Activated CD4-positive, alpha-beta T cell treated with anti-CD3 and anti-CD28 coated beads for 48 hours (primary cell): ENCODE data around the gene NRCAM.

ENCODE experiments used
- DNase-seq: peaks from one replicate; pipeline ENCODE4 v3.0.0-alpha.2; 2020

Gene NRCAM

DNA sequence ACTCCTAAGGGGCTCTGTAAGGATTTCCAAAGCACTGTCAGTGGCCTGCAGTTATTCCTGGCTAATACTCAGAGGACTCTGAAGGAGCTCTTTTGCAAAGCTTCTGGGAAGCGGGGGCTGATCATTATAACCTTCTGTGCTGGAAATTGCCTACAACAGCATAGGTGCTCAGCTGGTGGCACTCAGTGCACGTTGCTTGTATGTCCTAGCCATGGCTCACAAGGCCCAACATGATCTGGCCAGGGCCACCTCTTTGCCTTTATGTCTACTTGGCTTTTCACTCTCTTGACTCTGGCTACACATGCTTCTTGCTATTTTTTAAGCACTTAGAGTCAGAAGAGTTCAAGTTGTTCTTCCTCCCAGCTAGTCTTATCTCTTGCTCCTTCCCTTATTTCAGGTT is 343.6 kb downstream of the NRCAM start:
- no peak for DNase-seq

DNA sequence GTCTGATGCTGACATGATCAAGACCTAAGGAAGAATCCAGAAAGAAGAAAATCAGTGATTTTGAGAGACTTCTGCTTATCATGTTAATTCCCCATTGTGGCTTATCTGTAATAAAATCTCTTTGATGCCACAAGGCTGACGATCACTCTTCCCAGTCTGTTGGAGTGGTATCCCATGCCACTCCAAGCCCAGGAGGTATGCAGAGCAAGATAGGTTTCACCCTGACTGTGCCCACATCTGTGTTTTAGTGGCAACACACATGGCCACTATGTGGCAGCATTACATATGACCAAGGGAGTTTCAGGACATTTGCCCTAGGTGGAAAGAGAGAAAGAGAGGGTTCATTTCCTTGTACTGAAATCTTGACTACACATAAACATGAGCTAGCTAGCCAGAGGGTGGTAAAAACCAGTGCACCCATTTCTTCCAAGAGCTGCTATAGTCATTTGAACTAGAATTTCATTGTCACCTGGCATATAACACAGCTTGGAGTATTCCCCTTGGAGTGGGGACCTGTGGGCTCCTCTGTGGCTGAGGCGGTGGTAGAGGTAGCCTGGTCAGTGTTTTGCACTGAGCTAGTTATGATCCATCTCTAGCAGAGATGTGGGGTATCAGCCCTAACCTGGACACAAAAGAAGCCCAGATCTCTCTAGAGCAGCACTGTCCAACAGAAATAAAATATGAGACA is 346.9 kb downstream of the NRCAM start:
- DNase-seq: peak; percentile 10

DNA sequence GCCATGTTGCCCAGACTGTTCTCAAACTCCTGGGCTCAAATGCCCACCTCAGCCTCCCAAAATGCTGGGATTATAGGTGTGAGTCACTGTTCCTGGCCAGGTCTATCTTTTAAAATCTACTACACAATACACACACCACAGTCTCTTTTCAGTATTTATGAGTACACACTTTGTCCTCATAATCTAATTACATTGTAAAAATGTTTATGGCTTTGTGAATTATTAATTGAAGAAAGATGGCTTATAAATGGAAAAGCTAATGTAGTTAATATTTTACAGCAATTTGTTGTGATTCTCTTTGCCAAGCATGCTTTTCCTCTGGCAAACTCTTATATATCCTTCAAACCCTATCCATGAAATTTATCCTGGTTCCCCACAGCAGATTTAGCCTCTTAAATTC is 348.1 kb downstream of the NRCAM start:
- DNase-seq: no peak

DNA sequence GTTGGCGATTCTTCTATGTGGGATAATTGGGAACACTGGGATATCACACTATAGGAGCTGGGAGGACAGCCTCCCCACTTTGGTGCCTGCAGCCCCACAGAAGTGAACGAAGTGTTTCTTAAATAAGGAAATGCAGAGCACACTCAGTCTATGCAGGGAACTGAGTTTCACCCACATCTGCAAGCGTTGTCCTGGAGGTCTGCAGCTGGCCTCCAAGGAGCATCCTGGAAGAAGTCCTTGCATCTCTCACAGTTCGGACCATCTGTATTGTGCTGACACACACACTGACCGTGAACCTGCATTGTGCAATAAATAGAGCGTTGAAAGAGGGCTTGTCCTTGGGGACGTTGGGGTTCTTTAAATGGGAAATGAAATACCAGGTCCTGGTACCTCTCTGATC is 351.9 kb downstream of the NRCAM start:
- DNase-seq: no peak

DNA sequence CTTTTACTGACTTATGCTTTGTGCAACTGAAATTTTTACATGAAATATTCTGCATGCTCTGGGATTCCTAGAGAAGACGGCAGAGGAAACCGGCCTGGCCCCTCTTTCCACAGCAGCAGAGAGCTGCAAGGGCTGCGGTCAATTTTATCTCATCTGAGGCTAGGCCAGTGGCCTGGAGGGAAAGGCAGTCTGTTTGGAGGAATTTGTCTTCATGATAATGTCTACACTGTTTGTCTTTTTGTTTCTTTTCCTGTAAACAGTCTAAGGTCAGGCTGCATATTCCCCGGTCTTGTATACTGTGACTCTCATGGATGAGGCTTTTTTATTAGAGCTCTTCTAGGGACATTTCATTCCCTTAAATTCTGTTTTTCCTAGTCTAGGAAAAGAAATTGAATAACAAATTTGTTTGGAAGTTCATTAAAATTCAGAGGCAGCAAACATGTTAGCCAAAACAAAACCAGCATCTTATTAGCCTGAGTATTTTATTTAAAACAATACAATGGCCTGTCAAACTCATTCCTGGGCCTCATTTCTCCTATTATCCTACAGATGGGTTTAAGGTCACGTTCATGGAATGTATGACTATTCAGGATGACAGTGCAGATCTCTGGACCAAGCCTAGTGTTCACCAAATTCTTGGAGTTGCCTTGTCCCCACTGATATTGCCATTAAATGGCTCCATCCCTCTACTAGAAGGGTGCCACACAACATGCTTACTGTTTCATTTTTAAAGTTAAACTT is 352.5 kb downstream of the NRCAM start:
- DNase-seq: no peak

DNA sequence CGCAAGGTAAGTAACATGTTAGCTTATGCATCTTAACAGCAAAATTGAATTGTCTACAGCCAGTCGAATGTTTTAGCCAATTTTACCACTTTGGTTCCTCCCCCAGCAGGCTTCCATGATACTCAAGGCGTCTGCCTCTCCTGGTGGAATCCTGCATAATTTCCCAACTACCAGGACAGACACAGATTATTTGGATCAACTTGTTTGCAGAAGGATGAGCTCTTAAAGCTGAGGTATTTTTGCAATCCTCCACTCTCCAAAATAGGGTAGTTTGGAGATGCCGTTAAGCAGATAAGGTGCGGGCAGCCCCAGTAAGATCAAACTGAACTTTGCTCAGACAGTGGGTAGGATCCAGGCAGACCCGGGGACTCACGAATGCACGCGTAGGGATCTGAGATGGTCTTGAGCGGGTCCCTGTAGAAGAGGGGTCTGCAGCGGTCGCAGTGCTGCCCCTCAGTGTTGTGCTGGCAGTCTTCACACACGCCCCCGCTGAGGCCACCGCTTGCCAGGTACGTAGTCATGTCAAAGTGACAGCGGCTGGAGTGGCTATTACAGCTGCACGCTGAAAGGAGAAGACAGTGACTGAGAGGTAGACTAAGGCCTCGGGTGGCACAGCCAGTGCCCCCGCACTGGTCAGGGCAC is 353.4 kb downstream of the NRCAM start:
- no peak for DNase-seq

DNA sequence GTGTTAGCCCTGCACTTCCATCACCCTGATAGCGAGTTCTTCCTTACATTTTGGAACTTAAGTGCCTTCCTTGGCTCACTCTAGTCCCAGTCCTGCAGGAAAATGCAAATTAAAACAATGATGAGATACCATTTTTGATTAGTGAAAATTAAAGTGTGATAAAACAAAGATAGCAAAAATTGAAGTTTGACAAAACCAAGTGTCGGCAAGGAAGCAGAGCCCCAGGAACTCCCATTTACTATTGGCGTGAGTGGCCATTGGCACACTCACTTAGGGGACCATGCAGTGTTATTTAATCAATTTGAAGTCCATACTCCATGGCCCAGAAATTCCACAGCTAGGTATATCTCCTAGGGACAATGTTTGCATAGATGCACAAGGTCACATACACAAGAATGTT is 354.5 kb downstream of the NRCAM start:
- no peak for DNase-seq

DNA sequence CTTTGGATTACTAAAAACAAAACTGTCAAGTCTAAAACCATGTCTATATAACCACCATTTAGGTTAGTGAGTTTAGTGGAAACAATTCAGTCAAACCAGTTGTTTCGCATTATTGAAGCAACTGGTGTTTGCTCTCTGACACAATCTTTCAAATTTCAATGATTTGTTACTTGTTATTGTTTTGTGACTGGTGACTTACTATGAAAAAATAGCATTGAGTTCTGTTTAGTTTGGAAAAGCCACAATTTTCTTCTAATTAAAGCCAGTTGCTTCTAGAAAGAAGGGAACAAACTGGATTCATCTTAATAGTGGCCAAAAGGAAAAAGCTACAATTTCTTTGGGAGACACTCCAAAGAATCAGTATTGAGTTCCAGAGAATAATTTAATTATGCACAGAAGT is 356.5 kb downstream of the NRCAM start:
- no peak for DNase-seq

DNA sequence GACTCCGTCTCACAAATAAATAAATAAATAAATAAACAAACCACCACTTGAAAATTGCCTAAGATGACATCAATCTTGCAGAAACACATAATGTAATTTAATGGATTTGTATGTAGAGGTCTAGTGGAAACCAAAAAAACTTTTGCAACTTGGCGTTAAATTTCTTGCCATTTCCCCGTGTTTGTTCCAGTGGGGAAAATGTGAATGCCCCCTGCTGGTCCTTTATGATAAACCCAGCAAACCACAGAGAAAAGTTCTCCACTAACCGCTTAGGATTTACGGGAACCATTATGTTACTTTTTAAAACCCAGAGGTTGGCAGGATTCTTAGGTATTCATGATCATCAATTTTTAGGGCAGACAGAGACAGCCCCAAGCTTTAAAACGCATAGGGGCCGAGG is 358.5 kb downstream of the NRCAM start:
- no peak for DNase-seq
